Mesenchymal stem cell (in vitro differentiated cells and primary cell): ENCODE measurements around the gene WWTR1.

ENCODE experiments used
- DNase-seq: peaks from one replicate; pipeline ENCODE4 v3.0.0-alpha.2; 2013
- H2AFZ ChIP-seq: one replicate; pipeline ENCODE4 v1.6.1; 2013; ENCODE audit warnings: low read depth, mild to moderate bottlenecking, control low read depth, inconsistent platforms, low read length, moderate library complexity
- H2AK5ac ChIP-seq: 2 replicates; pipeline ENCODE4 v1.6.1; 2013; ENCODE audit warnings: low read length, moderate library complexity, mild to moderate bottlenecking, inconsistent platforms; ENCODE audit not compliant: severe bottlenecking
- H2BK120ac ChIP-seq: one replicate; pipeline ENCODE4 v1.6.1; 2013; ENCODE audit warnings: low read depth, mild to moderate bottlenecking, inconsistent platforms, low read length, moderate library complexity
- H2BK12ac ChIP-seq, 2 experiments: one replicate each; pipeline ENCODE4 v1.6.1; 2013; ENCODE audit warnings: inconsistent platforms in 2 of 2, low read length in 2 of 2, mild to moderate bottlenecking in 2 of 2, moderate library complexity in 2 of 2, control low read depth in 1 of 2
- H2BK15ac ChIP-seq: one replicate; pipeline ENCODE4 v1.6.1; 2013; ENCODE audit warnings: mild to moderate bottlenecking, low read depth, inconsistent platforms; ENCODE audit not compliant: poor library complexity, severe bottlenecking
- H2BK5ac ChIP-seq: 2 replicates; pipeline ENCODE4 v1.6.1; 2013; ENCODE audit warnings: low read depth, mild to moderate bottlenecking, low read length, control low read depth, inconsistent platforms; ENCODE audit not compliant: poor library complexity, severe bottlenecking
- H3K14ac ChIP-seq, 2 experiments: one replicate each; pipeline ENCODE4 v1.6.1; 2013; ENCODE audit warnings: inconsistent platforms in 2 of 2, low read length in 2 of 2, control low read depth in 1 of 2, mild to moderate bottlenecking in 1 of 2, moderate library complexity in 1 of 2
- H3K18ac ChIP-seq, 2 experiments: one replicate each; pipeline ENCODE4 v1.6.1; 2013; ENCODE audit warnings: inconsistent platforms in 2 of 2, low read length in 2 of 2, control low read depth in 1 of 2, low read depth in 1 of 2, mild to moderate bottlenecking in 1 of 2
- H3K23ac ChIP-seq, 2 experiments: one replicate each; pipeline ENCODE4 v1.6.1; 2013; ENCODE audit warnings: inconsistent platforms in 2 of 2, low read length in 2 of 2, mild to moderate bottlenecking in 2 of 2, moderate library complexity in 2 of 2, control low read depth in 1 of 2
- H3K27ac ChIP-seq: 2 replicates; pipeline ENCODE4 v1.5.1; 2013; ENCODE audit warnings: mild to moderate bottlenecking, moderate library complexity, low read length, control low read depth, inconsistent platforms; ENCODE audit not compliant: poor library complexity, severe bottlenecking
- H3K27me3 ChIP-seq, 2 experiments: 2 replicates each; pipeline versions ENCODE4 v1.6.1 to v1.7.0; 2013; ENCODE audit warnings: low read length in 2 of 2, mild to moderate bottlenecking in 2 of 2, moderate library complexity in 2 of 2, control low read depth in 1 of 2, inconsistent platforms in 1 of 2; ENCODE audit not compliant: control insufficient read depth in 1 of 2, insufficient read depth in 1 of 2
- H3K36me3 ChIP-seq, 2 experiments: 2 replicates each; pipeline versions ENCODE4 v1.6.1 to v1.7.0; 2013; ENCODE audit warnings: low read length in 2 of 2, control low read depth in 1 of 2, inconsistent platforms in 1 of 2, low read depth in 1 of 2, mild to moderate bottlenecking in 1 of 2; ENCODE audit not compliant: insufficient read depth in 2 of 2, control insufficient read depth in 1 of 2
- H3K4ac ChIP-seq, 2 experiments: one replicate each; pipeline ENCODE4 v1.6.1; 2013; ENCODE audit warnings: inconsistent platforms in 2 of 2, low read length in 2 of 2, mild to moderate bottlenecking in 2 of 2, moderate library complexity in 2 of 2, control low read depth in 1 of 2, low read depth in 1 of 2
- H3K4me1 ChIP-seq: 2 replicates; pipeline ENCODE4 v1.6.1; 2013; ENCODE audit warnings: low read depth, low read length, control low read depth; ENCODE audit not compliant: control insufficient read depth, insufficient read depth
- H3K4me2 ChIP-seq: 2 replicates; pipeline ENCODE4 v1.6.1; 2013; ENCODE audit warnings: low read length, mild to moderate bottlenecking, inconsistent platforms; ENCODE audit not compliant: poor library complexity, severe bottlenecking
- H3K4me3 ChIP-seq, 2 experiments: 2 replicates each; pipeline versions ENCODE4 v1.5.1 to v1.7.0; 2013; ENCODE audit warnings: low read length in 2 of 2, mild to moderate bottlenecking in 2 of 2, control low read depth in 1 of 2, low read depth in 1 of 2; ENCODE audit not compliant: insufficient read depth in 1 of 2
- H3K79me1 ChIP-seq: replicated peaks from 2 replicates; pipeline ENCODE4 v1.6.1; 2013; ENCODE audit warnings: mild to moderate bottlenecking, control low read depth, low read length, inconsistent platforms; ENCODE audit not compliant: poor library complexity, severe bottlenecking
- H3K9ac ChIP-seq: 2 replicates; pipeline ENCODE4 v1.7.0; 2013; ENCODE audit warnings: mild to moderate bottlenecking, low read length, moderate library complexity
- H3K9me3 ChIP-seq: 2 replicates; pipeline ENCODE4 v1.7.0; 2013; ENCODE audit warnings: mild to moderate bottlenecking, low read length; ENCODE audit not compliant: control insufficient read depth
- H4K8ac ChIP-seq: one replicate; pipeline ENCODE4 v1.6.1; 2013; ENCODE audit warnings: inconsistent platforms, mild to moderate bottlenecking, low read length, moderate library complexity
- H4K91ac ChIP-seq: one replicate; pipeline ENCODE4 v1.6.1; 2013; ENCODE audit warnings: mild to moderate bottlenecking, low read length, inconsistent platforms
- WGBS: methylation state at CpG from one replicate; pipeline ENCODE4 v1.1.7; 2013; ENCODE audit warnings: mixed read lengths; 5-methylcytosine and 5-hydroxymethylcytosine counted together

The WWTR1 gene

GRCh38 chr3:149630806-149631205 is 27.0 kb downstream of the WWTR1 start:
- no peak for DNase-seq
- Histone ChIP-seq H4K8ac (no peak overlapping the region), H3K14ac (no peak overlapping the region), H2AFZ (no peak overlapping the region), H3K79me1 (no peaks in the 10 kb centered on the region), H3K4me1 (peaks cover 12% of the 10 kb centered on the region), H3K4me3 (no peak overlapping the region), H3K4ac (no peak overlapping the region), H2BK120ac (no peak overlapping the region), H3K9ac (no peak overlapping the region), H2AK5ac (no peak overlapping the region), H3K18ac (peak overlapping the region in 1 of 2 experiments; percentile 37), H3K36me3 (peaks cover 5 to 49% of the 10 kb centered on the region in 2 experiments), H2BK15ac (no peak overlapping the region), H3K27ac (no peak overlapping the region), H3K23ac (no peak overlapping the region), H3K9me3 (no peaks in the 10 kb centered on the region), H2BK12ac (no peak overlapping the region), H2BK5ac (no peak overlapping the region), H4K91ac (no peak overlapping the region), H3K4me2 (no peak overlapping the region), H3K27me3 (no peaks in the 10 kb centered on the region)
- WGBS: no CpG with 5 or more reads among the region's 1 CpG

- Histone ChIP-seq H3K9me3 (no peaks in the 10 kb centered on the region), H3K27ac (no peak overlapping the region), H2BK12ac (no peak overlapping the region), H2BK15ac (no peak overlapping the region), H2AFZ (no peak overlapping the region), H3K9ac (no peak overlapping the region), H2AK5ac (no peak overlapping the region), H3K4me3 (no peak overlapping the region), H3K27me3 (no peaks in the 10 kb centered on the region), H2BK5ac (no peak overlapping the region), H4K91ac (no peak overlapping the region), H3K4me2 (no peak overlapping the region), H4K8ac (no peak overlapping the region), H2BK120ac (no peak overlapping the region), H3K18ac (no peak overlapping the region), H3K4ac (no peak overlapping the region), H3K4me1 (peaks cover 11% of the 10 kb centered on the region), H3K79me1 (no peaks in the 10 kb centered on the region), H3K36me3 (peaks cover 5 to 44% of the 10 kb centered on the region in 2 experiments), H3K23ac (no peak overlapping the region), H3K14ac (no peak overlapping the region)
- DNase-seq: peak; percentile 80
- WGBS: 92% methylated on average over 6 of the region's 6 CpGs
Observed at GRCh38 chr3:149628957-149629670, 28.7 kb downstream of the WWTR1 start.

- Histone ChIP-seq H3K36me3 (peaks cover 0 to 32% of the 10 kb centered on the region in 2 experiments), H2BK12ac (no peak overlapping the region), H4K8ac (no peak overlapping the region), H2BK120ac (no peak overlapping the region), H3K14ac (no peak overlapping the region), H3K4me2 (no peak overlapping the region), H3K18ac (no peak overlapping the region), H3K9ac (no peak overlapping the region), H3K27ac (no peak overlapping the region), H2AK5ac (no peak overlapping the region), H3K27me3 (no peaks in the 10 kb centered on the region), H2BK15ac (no peak overlapping the region), H3K9me3 (no peaks in the 10 kb centered on the region), H3K79me1 (no peaks in the 10 kb centered on the region), H3K23ac (no peak overlapping the region), H3K4ac (no peak overlapping the region), H3K4me3 (no peak overlapping the region), H2BK5ac (no peak overlapping the region), H3K4me1 (peaks cover 7% of the 10 kb centered on the region), H4K91ac (no peak overlapping the region), H2AFZ (no peak overlapping the region)
- no peak for DNase-seq
- WGBS: 98% methylated on average over 3 of the region's 4 CpGs
Observed at GRCh38 chr3:149626671-149627070, 31.2 kb downstream of the WWTR1 start.

- Histone ChIP-seq H2BK5ac (no peak overlapping the region), H3K4me1 (peaks cover 7% of the 10 kb centered on the region), H2BK120ac (no peak overlapping the region), H3K23ac (no peak overlapping the region), H3K79me1 (no peaks in the 10 kb centered on the region), H4K8ac (no peak overlapping the region), H3K4ac (no peak overlapping the region), H3K27me3 (no peaks in the 10 kb centered on the region), H3K18ac (no peak overlapping the region), H3K9me3 (no peaks in the 10 kb centered on the region), H3K9ac (no peak overlapping the region), H2BK12ac (no peak overlapping the region), H3K4me3 (no peak overlapping the region), H3K4me2 (no peak overlapping the region), H4K91ac (no peak overlapping the region), H3K36me3 (peaks cover 0 to 23% of the 10 kb centered on the region in 2 experiments), H2BK15ac (no peak overlapping the region), H3K14ac (no peak overlapping the region), H3K27ac (peak overlapping the region; percentile 19), H2AFZ (no peak overlapping the region), H2AK5ac (no peak overlapping the region)
- WGBS: 83% methylated on average over 4 of the region's 4 CpGs
- DNase-seq: no peak
Observed at GRCh38 chr3:149625795-149626194, 32.0 kb downstream of the WWTR1 start.
